HG03442 (cell line): ENCODE data around the gene GET3.
A peak's percentile ranks its signal among the peaks of the same experiment; 100 is the strongest.
"Not testable (repeated sequence)": the region's sequence is repeated elsewhere in the genome, so short reads cannot be mapped to it uniquely, and the experiment has no call there.

Experiments used
- ATAC-seq: cut with Tn5 transposase; IDR thresholded peaks from one replicate; pipeline ENCODE4 v1.9.1; 2021; ENCODE audit warnings: mild to moderate bottlenecking, moderate library complexity; ENCODE audit not compliant: unreplicated experiment

The GET3 gene

DNA sequence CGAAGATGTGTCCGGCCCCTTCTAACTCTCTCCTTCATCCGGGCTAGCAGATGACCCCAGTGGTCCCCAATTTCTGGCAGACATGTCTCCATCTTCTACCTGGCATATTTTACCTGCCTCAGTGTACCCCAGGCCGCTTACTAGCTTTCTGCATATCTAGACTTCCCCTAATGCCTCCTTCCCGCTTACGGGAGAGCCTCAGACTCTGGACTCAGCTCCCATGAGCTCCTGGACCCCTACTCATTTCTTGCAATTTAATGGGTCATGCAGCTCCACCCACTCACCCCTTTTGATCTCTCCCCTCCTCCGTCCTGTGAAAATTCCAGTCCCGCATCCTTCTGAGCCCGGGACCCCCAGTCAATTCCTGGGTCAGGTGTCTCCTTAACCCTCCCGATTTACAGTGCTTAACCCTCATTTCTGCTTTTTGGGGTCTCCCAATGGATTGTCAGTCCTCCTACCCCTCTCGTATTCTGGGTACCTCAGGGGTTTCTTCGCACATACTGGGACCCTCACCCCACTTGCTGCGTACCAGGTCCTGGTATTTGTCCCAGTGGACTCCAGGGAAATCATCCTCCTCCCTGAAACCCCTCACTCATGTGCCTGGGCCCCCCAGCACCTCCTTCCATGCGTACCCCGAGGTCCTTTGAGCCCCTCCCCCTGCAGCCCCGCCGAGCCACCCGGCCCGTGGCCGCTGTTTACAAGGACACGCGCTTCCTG is 53.5 kb downstream of the GET3 start:
- ATAC-seq = no peak

DNA sequence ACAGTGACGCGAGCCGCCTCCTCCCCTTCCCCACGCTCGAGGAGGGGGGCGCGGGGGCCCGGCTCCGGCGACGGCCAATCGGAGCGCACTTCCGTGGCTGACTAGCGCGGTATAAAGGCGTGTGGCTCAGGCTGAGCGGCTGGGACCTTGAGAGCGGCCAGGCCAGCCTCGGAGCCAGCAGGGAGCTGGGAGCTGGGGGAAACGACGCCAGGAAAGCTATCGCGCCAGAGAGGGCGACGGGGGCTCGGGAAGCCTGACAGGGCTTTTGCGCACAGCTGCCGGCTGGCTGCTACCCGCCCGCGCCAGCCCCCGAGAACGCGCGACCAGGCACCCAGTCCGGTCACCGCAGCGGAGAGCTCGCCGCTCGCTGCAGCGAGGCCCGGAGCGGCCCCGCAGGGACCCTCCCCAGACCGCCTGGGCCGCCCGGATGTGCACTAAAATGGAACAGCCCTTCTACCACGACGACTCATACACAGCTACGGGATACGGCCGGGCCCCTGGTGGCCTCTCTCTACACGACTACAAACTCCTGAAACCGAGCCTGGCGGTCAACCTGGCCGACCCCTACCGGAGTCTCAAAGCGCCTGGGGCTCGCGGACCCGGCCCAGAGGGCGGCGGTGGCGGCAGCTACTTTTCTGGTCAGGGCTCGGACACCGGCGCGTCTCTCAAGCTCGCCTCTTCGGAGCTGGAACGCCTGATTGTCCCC is 54.2 kb downstream of the GET3 start, which contains the start of gene JUNB:
TSS of gene JUNB (plus strand) at position 142 of the 706 bp plus-strand sequence. CDS start at position 428, 286 bp downstream.
- peak; percentile 21 for ATAC-seq

DNA sequence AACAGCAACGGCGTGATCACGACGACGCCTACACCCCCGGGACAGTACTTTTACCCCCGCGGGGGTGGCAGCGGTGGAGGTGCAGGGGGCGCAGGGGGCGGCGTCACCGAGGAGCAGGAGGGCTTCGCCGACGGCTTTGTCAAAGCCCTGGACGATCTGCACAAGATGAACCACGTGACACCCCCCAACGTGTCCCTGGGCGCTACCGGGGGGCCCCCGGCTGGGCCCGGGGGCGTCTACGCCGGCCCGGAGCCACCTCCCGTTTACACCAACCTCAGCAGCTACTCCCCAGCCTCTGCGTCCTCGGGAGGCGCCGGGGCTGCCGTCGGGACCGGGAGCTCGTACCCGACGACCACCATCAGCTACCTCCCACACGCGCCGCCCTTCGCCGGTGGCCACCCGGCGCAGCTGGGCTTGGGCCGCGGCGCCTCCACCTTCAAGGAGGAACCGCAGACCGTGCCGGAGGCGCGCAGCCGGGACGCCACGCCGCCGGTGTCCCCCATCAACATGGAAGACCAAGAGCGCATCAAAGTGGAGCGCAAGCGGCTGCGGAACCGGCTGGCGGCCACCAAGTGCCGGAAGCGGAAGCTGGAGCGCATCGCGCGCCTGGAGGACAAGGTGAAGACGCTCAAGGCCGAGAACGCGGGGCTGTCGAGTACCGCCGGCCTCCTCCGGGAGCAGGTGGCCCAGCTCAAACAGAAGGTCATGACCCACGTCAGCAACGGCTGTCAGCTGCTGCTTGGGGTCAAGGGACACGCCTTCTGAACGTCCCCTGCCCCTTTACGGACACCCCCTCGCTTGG is 55.0 kb downstream of the GET3 start:
- no peak for ATAC-seq

DNA sequence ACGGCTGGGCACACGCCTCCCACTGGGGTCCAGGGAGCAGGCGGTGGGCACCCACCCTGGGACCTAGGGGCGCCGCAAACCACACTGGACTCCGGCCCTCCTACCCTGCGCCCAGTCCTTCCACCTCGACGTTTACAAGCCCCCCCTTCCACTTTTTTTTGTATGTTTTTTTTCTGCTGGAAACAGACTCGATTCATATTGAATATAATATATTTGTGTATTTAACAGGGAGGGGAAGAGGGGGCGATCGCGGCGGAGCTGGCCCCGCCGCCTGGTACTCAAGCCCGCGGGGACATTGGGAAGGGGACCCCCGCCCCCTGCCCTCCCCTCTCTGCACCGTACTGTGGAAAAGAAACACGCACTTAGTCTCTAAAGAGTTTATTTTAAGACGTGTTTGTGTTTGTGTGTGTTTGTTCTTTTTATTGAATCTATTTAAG is 55.6 kb downstream of the GET3 start:
- no peak for ATAC-seq

DNA sequence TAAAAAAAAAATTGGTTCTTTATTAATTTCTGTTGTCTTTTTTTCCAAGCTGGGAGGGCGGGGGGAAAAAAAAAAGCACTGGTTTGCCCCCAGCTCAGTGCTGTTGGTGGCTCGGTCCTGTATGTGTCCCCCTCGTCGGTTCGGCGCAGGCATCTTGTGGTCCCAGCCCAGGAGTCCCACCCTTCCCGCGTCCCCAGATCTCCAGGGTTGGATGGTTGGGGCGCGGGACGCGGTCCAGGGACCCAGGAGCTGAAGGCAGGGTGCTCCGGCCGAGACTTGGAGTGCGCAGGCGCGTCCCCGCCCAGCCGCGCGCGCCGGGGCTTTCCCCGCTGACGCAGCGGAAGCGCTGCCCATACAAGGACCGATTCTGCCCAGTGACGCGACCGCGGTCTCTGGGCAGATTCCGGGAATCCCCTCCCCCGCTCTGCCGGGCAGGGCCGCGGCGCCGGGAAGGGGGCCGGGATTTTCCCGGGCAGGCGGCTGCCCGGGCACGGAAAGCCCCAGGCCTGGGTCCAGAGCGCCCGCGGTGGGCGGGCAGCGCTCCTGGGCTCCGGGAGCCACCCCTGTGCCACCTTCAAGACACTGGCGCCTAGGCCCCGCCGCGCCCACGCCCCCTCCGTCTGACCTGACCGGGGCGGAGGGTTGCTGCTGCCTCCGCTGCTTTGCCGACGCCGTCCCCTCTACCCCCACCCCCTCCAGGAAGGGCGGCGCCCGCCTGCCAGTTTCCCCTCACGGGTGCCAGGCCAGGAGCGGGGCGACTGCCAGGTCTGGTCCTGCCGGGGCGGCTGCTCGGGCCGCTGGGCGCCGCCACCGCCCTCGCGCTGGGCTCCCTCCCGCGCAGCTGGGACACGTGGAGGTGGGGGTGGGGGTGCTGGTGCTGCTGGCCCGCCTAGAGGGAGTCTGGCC is 56.2 kb downstream of the GET3 start:
- ATAC-seq = peak; percentile 33

DNA sequence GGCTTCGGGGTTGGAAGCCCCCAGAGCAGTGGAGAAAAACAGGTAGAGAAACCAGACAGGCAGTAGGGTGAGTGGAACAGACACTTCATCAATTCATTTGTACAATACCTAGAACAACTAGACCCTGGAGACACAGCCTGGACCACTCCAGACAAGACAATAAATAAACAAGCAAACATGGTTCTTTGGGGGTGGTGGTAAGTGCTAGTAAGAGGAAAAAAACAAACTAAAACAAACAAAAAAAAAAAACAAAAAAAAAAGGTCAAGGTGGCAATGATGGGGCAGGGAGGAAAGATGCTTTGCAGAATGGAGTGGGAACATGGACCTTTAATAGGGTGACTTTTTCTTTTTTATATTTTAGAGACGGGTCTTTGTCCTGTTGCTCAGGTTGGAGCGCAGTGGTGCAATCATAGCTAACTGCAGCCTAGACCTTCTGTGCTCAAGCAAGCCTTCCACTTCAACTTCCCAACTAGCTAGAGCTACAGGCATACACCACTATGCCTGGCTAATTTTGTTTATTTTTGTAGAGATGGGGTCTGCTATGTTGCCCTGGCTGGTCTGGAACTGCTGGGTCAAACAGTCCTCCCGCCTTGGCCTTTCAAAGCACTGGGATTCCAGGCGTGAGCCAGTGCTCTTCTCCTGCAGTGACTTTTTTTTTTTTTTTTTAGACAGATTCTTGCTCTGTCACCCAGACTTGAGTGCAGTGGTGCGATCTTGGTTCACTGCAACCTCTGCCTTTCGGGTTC is 57.1 kb downstream of the GET3 start:
- ATAC-seq = no peak

DNA sequence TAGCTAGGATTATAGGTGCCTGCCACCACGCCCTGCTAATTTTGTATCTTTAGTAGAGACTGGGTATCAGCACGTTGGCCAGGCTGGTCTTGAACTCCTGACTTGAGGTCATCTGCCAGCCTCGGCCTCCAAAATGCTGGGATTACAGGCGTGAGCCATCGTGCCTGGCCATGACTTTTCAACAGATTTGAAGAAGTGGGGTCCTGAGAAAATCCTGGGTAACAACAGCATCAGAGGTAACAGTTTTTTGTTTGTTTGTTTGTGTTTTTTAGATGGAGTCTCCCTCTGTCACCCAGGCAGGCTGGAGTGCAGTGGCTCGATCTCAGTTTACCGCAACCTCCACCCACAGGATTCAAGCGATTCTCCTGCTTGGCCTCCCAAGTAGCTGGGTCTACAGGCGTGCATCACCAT is 57.7 kb downstream of the GET3 start:
- ATAC-seq = no peak

DNA sequence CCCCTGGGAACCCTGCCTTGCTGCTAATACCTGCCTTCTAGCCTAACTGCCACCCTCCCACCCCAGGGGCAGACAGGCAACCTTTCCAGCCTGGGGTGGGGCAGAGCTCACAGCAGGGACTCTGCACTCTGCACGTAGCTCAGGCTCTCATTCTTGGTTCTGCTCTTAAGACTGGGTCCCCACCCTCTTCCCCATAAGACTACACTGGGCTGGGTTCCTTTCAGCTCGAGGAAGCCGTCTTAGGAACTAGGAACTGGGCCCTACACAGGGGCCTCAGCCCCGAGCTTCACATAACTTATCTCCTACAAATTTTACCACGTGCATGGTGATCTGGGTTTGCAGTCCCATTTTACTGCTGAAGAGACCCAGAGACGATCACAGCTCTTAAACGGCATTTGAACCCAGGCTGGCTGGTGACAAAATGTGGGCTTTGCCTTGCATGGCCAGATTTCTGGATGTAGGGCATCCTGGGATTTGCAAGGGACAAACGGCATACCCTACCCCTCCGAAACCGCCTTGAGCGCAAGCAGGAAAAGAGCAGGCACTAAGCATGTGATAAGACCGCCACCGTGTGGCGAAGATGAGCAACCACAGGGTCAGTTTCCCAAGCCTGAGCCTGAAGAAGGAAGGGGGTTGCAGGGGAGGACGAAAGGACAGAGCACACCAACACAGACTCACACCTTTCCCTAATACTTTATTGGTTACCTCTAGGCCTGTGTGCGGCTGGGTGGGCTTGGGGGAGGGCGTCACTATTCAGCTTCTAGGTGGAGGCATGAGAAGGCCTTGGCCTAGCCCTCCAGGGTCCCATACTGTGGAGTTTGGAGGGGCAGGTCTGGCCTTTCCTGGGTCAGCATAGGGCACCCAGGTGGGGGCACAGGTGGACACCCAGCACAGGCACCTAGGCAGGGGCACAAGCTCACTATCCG is 59.1 kb downstream of the GET3 start:
- ATAC-seq = no peak

DNA sequence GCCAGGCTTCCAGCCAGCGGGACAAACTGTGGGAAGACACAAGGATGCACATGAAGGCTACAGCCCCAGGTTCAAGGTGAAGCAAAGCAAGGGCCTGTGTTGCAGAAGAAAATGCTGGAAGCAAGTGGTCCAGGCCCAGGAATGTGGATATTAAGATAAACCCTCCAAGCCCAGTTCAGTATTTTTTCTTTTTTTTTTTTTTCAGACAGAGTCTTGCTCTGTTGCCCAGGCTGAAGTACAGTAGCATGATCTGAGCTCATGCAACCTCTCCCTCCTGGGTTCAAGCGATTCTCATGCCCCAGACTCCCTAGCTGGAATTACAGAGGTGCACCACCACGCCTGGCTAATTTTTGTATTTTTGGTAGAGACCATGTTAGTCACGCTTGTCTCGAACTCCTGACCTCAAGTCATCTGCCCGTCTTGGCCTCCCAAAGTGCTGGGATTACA is 59.9 kb downstream of the GET3 start:
- no peak for ATAC-seq

DNA sequence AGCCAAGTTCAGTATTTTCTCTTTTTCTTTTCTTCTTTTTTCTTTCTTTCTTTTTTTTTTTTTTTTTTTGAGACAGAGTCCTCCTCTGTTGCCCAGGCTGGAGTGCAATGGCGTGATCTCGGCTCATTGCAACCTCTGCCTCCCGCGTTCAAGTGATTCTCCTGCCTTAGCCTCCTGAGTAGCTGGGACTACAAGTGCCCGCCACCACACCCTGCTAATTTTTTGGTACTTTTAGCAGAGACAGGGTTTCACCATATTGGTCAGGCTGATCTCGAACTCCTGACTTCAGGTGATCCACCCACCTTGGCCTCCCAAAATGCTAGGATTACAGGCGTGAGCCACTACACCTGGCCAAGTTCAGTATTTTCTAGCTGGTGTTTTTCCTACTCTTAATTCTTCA is 60.3 kb downstream of the GET3 start:
- not testable (repeated sequence) for ATAC-seq
